ENCODE data around the gene NBEA. TPM values are rescaled to one million over a fixed set of nuclear protein-coding genes. Genes with fewer than 3 reads are reported as not detected.

Gene NBEA
- total and polyA plus RNA-seq, 11 donors = 5.0 to 39.2 (median 23.2) TPM

- TF ChIP-seq, protein P1, sequence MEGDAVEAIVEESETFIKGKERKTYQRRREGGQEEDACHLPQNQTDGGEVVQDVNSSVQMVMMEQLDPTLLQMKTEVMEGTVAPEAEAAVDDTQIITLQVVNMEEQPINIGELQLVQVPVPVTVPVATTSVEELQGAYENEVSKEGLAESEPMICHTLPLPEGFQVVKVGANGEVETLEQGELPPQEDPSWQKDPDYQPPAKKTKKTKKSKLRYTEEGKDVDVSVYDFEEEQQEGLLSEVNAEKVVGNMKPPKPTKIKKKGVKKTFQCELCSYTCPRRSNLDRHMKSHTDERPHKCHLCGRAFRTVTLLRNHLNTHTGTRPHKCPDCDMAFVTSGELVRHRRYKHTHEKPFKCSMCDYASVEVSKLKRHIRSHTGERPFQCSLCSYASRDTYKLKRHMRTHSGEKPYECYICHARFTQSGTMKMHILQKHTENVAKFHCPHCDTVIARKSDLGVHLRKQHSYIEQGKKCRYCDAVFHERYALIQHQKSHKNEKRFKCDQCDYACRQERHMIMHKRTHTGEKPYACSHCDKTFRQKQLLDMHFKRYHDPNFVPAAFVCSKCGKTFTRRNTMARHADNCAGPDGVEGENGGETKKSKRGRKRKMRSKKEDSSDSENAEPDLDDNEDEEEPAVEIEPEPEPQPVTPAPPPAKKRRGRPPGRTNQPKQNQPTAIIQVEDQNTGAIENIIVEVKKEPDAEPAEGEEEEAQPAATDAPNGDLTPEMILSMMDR (IDR thresholded peaks at IDR 0.05) = no peak
- TF ChIP-seq POLR2A (IDR thresholded peaks at IDR 0.05) = no peak
- no peak for ATAC-seq
- Histone ChIP-seq H3K36me3 (peaks cover 0 to 5% (median 0%) of the 10 kb centered on the region in 9 donors), H3K27ac (no peak overlapping the region), H3K27me3 (no peaks in the 10 kb centered on the region), H3K9me3 (no peaks in the 10 kb centered on the region), H3K4me3 (no peak overlapping the region), H3K4me1 (no peaks in the 10 kb centered on the region)
- no peak for DNase-seq
- intact Hi-C loops (cut with DNase I) = no loop called here
Measured at GRCh38 chr13:35573639-35574038, 631.6 kb downstream of the NBEA start.

GRCh38 chr13:35592457-35592856 is 650.4 kb downstream of the NBEA start:
- no peaks in the 10 kb centered on the region for H3K9me3 ChIP-seq
- no peak overlapping the region for H3K4me3 ChIP-seq
- 84 to 89% (median 86%) methylated on average over 4 of the region's 4 CpGs for WGBS, 4 donors
- ATAC-seq = no peak
- no peak for DNase-seq
- TF ChIP-seq, protein P1 (IDR thresholded peaks at IDR 0.05) = no peak
- TF ChIP-seq POLR2A (IDR thresholded peaks at IDR 0.05) = no peak
- H3K27me3 ChIP-seq = no peaks in the 10 kb centered on the region
- H3K36me3 ChIP-seq = peaks cover 0 to 11% (median 0%) of the 10 kb centered on the region in 9 donors
- H3K27ac ChIP-seq = no peak overlapping the region
- H3K4me1 ChIP-seq = peaks cover 0 to 2% (median 0%) of the 10 kb centered on the region in 12 donors
- intact Hi-C loops (cut with DNase I) = no loop called here

GRCh38 chr13:35593651-35594050 is 651.6 kb downstream of the NBEA start:
- H3K27me3 ChIP-seq = no peaks in the 10 kb centered on the region
- no peaks in the 10 kb centered on the region for H3K9me3 ChIP-seq
- DNase-seq (no peak), ATAC-seq (no peak)
- intact Hi-C loops (cut with DNase I) = no loop called here
- TF ChIP-seq POLR2A (IDR thresholded peaks at IDR 0.05) = no peak
- TF ChIP-seq, protein P1 (IDR thresholded peaks at IDR 0.05) = no peak
- H3K36me3 ChIP-seq = peaks cover 0 to 11% (median 0%) of the 10 kb centered on the region in 9 donors
- no peak overlapping the region for H3K27ac ChIP-seq
- no peak overlapping the region for H3K4me3 ChIP-seq
- 91 to 96% (median 95%) methylated on average over 3 of the region's 3 CpGs for WGBS, 4 donors
- H3K4me1 ChIP-seq = peaks cover 0 to 14% (median 2%) of the 10 kb centered on the region in 12 donors

GRCh38 chr13:35594096-35594495 is 652.0 kb downstream of the NBEA start:
- no peak for ATAC-seq

More at GRCh38 chr13:35594096-35594495, 652.0 kb downstream of the NBEA start:
- intact Hi-C loops (cut with DNase I) = no loop called here
- Histone ChIP-seq H3K4me3 (no peak overlapping the region), H3K27ac (no peak overlapping the region), H3K9me3 (no peaks in the 10 kb centered on the region), H3K27me3 (no peaks in the 10 kb centered on the region), H3K36me3 (peaks cover 0 to 11% (median 0%) of the 10 kb centered on the region in 9 donors), H3K4me1 (peaks cover 0 to 19% (median 7%) of the 10 kb centered on the region in 12 donors)
- DNase-seq = no peak
- 87 to 96% (median 93%) methylated on average over 1 of the region's 1 CpG for WGBS, 4 donors
- TF ChIP-seq POLR2A (IDR thresholded peaks at IDR 0.05) = no peak
- TF ChIP-seq, protein P1 (IDR thresholded peaks at IDR 0.05) = no peak

Data from heart left ventricle (tissue), 16 donors.